Stimulated activated naive CD4-positive, alpha-beta T cell treated with Interleukin-2 at 50 U/mL for 16 hours (primary cell): ENCODE data around the gene TAF11L2.
"Not testable (repeated sequence)": the region's sequence is repeated elsewhere in the genome, so short reads cannot be mapped to it uniquely, and the experiment has no call there.

ENCODE experiments used
- DNase-seq: peaks from one replicate; lab custom pipeline; 2025; lab: John Stamatoyannopoulos, UW

Gene TAF11L2

GRCh38 chr5:17497931-17498330 is at the start of gene TAF11L2:
Gene TAF11L2 (plus strand): TSS chr5:17498231.
- DNase-seq = not testable (repeated sequence)

GRCh38 chr5:17448877-17449276 is 49.2 kb upstream of the TAF11L2 start:
- DNase-seq = no peak

GRCh38 chr5:17452936-17453335 is 45.1 kb upstream of the TAF11L2 start:
- DNase-seq = no peak

GRCh38 chr5:17455942-17456341 is 42.1 kb upstream of the TAF11L2 start:
- no peak for DNase-seq

GRCh38 chr5:17461793-17462192 is 36.2 kb upstream of the TAF11L2 start:
- no peak for DNase-seq

- no peak for DNase-seq
Observed at GRCh38 chr5:17463653-17464052, 34.4 kb upstream of the TAF11L2 start.

- no peak for DNase-seq
Observed at GRCh38 chr5:17470064-17470463, 28.0 kb upstream of the TAF11L2 start.

GRCh38 chr5:17475064-17475463 is 23.0 kb upstream of the TAF11L2 start:
- not testable (repeated sequence) for DNase-seq

GRCh38 chr5:17477043-17477442 is 21.0 kb upstream of the TAF11L2 start:
- no peak for DNase-seq

- no peak for DNase-seq
Observed at GRCh38 chr5:17477573-17478265, 20.3 kb upstream of the TAF11L2 start.

- no peak for DNase-seq
Observed at GRCh38 chr5:17481378-17481777, 16.7 kb upstream of the TAF11L2 start.

GRCh38 chr5:17482790-17483189 is 15.2 kb upstream of the TAF11L2 start:
- no peak for DNase-seq

- not testable (repeated sequence) for DNase-seq
Observed at GRCh38 chr5:17486464-17487173, 11.4 kb upstream of the TAF11L2 start.

- no peak for DNase-seq
Observed at GRCh38 chr5:17487174-17487512, 10.9 kb upstream of the TAF11L2 start.

GRCh38 chr5:17491257-17491656 is 6.8 kb upstream of the TAF11L2 start:
- not testable (repeated sequence) for DNase-seq

GRCh38 chr5:17492770-17493169 is 5.3 kb upstream of the TAF11L2 start:
- no peak for DNase-seq

GRCh38 chr5:17497446-17497845 is 585 bp upstream of the TAF11L2 start:
- no peak for DNase-seq

- no peak for DNase-seq
Observed at GRCh38 chr5:17511775-17512325, 13.8 kb downstream of the TAF11L2 start.

- not testable (repeated sequence) for DNase-seq
Observed at GRCh38 chr5:17517526-17517925, 19.5 kb downstream of the TAF11L2 start.

- DNase-seq = not testable (repeated sequence)
Observed at GRCh38 chr5:17518067-17518466, 20.0 kb downstream of the TAF11L2 start, which contains the start of gene TAF11L3. Gene TAF11L3 (plus strand): TSS chr5:17518367.

- DNase-seq = not testable (repeated sequence)
Observed at GRCh38 chr5:17519508-17519907, 21.5 kb downstream of the TAF11L2 start.

- not testable (repeated sequence) for DNase-seq
Observed at GRCh38 chr5:17521501-17521900, 23.5 kb downstream of the TAF11L2 start, which contains the start of gene TAF11L4. Gene TAF11L4 (plus strand): TSS chr5:17521801.

GRCh38 chr5:17524935-17525334 is 26.9 kb downstream of the TAF11L2 start, which contains the start of gene TAF11L5:
Gene TAF11L5 (plus strand): TSS chr5:17525235.
- not testable (repeated sequence) for DNase-seq
